Endothelial cell of umbilical vein (primary cell): ENCODE results near the gene FXYD7. TPM values are rescaled to one million over a fixed set of nuclear protein-coding genes. Genes with fewer than 3 reads are reported as not detected.

Experiments used
- BruUV-seq: library from RNA; stranded (reverse); fragments of 400-500 nt; replicated peaks from 2 replicates; lab custom pipeline; 2021; lab: Mats Ljungman, UMichigan
- CTCF ChIA-PET: fragments of 300-600, 350-600 bp; sonication (Branson Sonifier 250); formaldehyde crosslinking; loops from one replicate; lab custom pipeline; 2021; ENCODE audit warnings: antibody characterized with exemption, inconsistent platforms; lab: Charles Lee
- POLR2A ChIA-PET: fragments of 300-600, 350-600 bp; sonication (Branson Sonifier 250); formaldehyde crosslinking; loops from one replicate; lab custom pipeline; 2021; ENCODE audit warnings: antibody characterized with exemption, inconsistent platforms; lab: Charles Lee
- DNase-seq: peaks from one replicate; pipeline ENCODE4 v3.0.0-alpha.2; 2011; ENCODE audit warnings: low read depth, low spot score
- FAIRE-seq: peaks from 2 replicates; lab custom pipeline; 2011; peaks lifted over from hg19 to GRCh38; lab: Jason Lieb, UNC
- H2AFZ ChIP-seq: 2 replicates; pipeline ENCODE4 v1.6.0; 2012; ENCODE audit warnings: low read depth, low read length, control low read depth, inconsistent platforms
- H3K27ac ChIP-seq: 2 replicates; pipeline ENCODE4 v1.5.1; 2011; ENCODE audit warnings: low read depth, mild to moderate bottlenecking, control low read depth, low read length, moderate library complexity; ENCODE audit not compliant: insufficient read depth
- H3K27me3 ChIP-seq, 2 experiments: 2 replicates each; pipeline versions ENCODE4 v1.6.0 to v1.6.1; 2011; ENCODE audit warnings: low read length in 2 of 2, mixed read lengths in 1 of 2; ENCODE audit not compliant: control insufficient read depth in 2 of 2, insufficient read depth in 2 of 2
- H3K36me3 ChIP-seq, 2 experiments: 2 replicates in 1 of 2; 3 replicates in 1 of 2; pipeline ENCODE4 v1.5.1; 2011; ENCODE audit warnings: low read length in 2 of 2, mild to moderate bottlenecking in 1 of 2, moderate library complexity in 1 of 2; ENCODE audit not compliant: control insufficient read depth in 2 of 2, insufficient read depth in 2 of 2; ENCODE audit errors: extremely low read depth in 1 of 2
- H3K4me1 ChIP-seq: 3 replicates; pipeline ENCODE4 v1.5.1; 2011; ENCODE audit warnings: mild to moderate bottlenecking, low read length; ENCODE audit not compliant: control insufficient read depth, insufficient read depth; ENCODE audit errors: extremely low read depth
- H3K4me2 ChIP-seq: 2 replicates; pipeline ENCODE4 v1.6.1; 2011; ENCODE audit warnings: low read length, control low read depth, mixed read lengths; ENCODE audit not compliant: insufficient read depth
- H3K4me3 ChIP-seq, 3 experiments: fragments of 200-600 bp in 1 of 3; sonication (generic), shearing (Covaris generic) in 1 of 3; replicated peaks in 1 of 3; 2 replicates each; pipeline ENCODE4 v1.5.1; 2011 to 2016; ENCODE audit warnings: control low read depth in 3 of 3, low read length in 3 of 3, mild to moderate bottlenecking in 2 of 3, inconsistent platforms in 1 of 3, low read depth in 1 of 3, moderate library complexity in 1 of 3; ENCODE audit not compliant: insufficient read depth in 1 of 3
- H3K79me2 ChIP-seq: 2 replicates; pipeline ENCODE4 v1.6.0; 2012; ENCODE audit warnings: low read length, inconsistent platforms; ENCODE audit not compliant: control insufficient read depth, insufficient read depth
- H3K9ac ChIP-seq: replicated peaks from 2 replicates; pipeline ENCODE3; 2011; ENCODE audit warnings: low read length, control low read depth; ENCODE audit not compliant: insufficient read depth; ENCODE audit errors: extremely low read depth
- H3K9me1 ChIP-seq: replicated peaks from 3 replicates; pipeline ENCODE4 v1.6.0; 2011; ENCODE audit warnings: mild to moderate bottlenecking, low read length; ENCODE audit not compliant: control insufficient read depth, insufficient read depth; ENCODE audit errors: extremely low read depth
- H3K9me3 ChIP-seq: replicated peaks from 2 replicates; pipeline ENCODE4 v1.5.1; 2012; ENCODE audit warnings: low read length, inconsistent platforms; ENCODE audit not compliant: control insufficient read depth, insufficient read depth
- H4K20me1 ChIP-seq: replicated peaks from 2 replicates; pipeline ENCODE3; 2011; ENCODE audit warnings: mild to moderate bottlenecking, low read length; ENCODE audit not compliant: control insufficient read depth, insufficient read depth; ENCODE audit errors: extremely low read depth
- CTCF ChIP-seq, 2 donors: IDR thresholded peaks; 1 replicate in 1 of 2; 2 replicates in 1 of 2; pipeline ENCODE4 v1.5.1; 2011; ENCODE audit warnings: low read length in 2 of 2, mild to moderate bottlenecking in 2 of 2, moderate library complexity in 2 of 2, control low read depth in 1 of 2, inconsistent platforms in 1 of 2, low read depth in 1 of 2; ENCODE audit not compliant: insufficient read depth in 1 of 2; ENCODE audit errors: extremely low read depth in 1 of 2
- EZH2 ChIP-seq: IDR thresholded peaks from 2 replicates; pipeline ENCODE4 v1.6.1; 2012; ENCODE audit warnings: borderline replicate concordance, low read depth, mild to moderate bottlenecking, moderate library complexity, low read length, inconsistent platforms; ENCODE audit not compliant: severe bottlenecking
- FOS ChIP-seq: IDR thresholded peaks from 2 replicates; pipeline ENCODE4 v1.6.1; 2011; ENCODE audit warnings: mild to moderate bottlenecking, low read length, moderate library complexity, borderline replicate concordance; ENCODE audit not compliant: insufficient read depth
- GATA2 ChIP-seq: IDR thresholded peaks from 2 replicates; pipeline ENCODE4 v1.7.0; 2011; ENCODE audit warnings: low read depth, mild to moderate bottlenecking, moderate library complexity, mixed read lengths, low read length; ENCODE audit not compliant: insufficient read length, insufficient read depth
- JUN ChIP-seq: IDR thresholded peaks from 2 replicates; pipeline ENCODE4 v1.6.1; 2011; ENCODE audit warnings: borderline replicate concordance, low read depth; ENCODE audit not compliant: insufficient read length, insufficient read depth
- MYC ChIP-seq: IDR thresholded peaks from one replicate; pipeline ENCODE4 v1.6.1; 2011; ENCODE audit warnings: mild to moderate bottlenecking, low read depth, low read length
- POLR2A ChIP-seq: IDR thresholded peaks from 2 replicates; pipeline ENCODE4 v1.6.1; 2012; ENCODE audit warnings: low read depth, mild to moderate bottlenecking, control low read depth, low read length
- POLR2AphosphoS5 ChIP-seq: IDR thresholded peaks from 2 replicates; pipeline ENCODE4 v1.6.1; 2012; ENCODE audit warnings: low read depth, mild to moderate bottlenecking, control low read depth, low read length, moderate library complexity; ENCODE audit not compliant: insufficient read depth
- dilution Hi-C: fragments of 300-500 bp; cut with MboI; formaldehyde crosslinking; loops from one replicate; pipeline ENCODE4 v1.15.0; 2019; ENCODE audit warnings: low sequenced_read_pairs; ENCODE audit not compliant: extremely low pct_ligation_motif_present
- intact Hi-C: fragments of 100-400 bp; cut with micrococcal nuclease; formaldehyde crosslinking; loops from one replicate; pipeline ENCODE4 v1.10.0; 2022
- polyA plus RNA-seq, 4 experiments: library from polyadenylated mRNA; depleted of rRNA in 3 of 4; stranded (reverse) in 3 of 4; unstranded in 1 of 4; fragments of >200 nt; gene quantifications; 2 replicates each; pipeline versions ENCODE4 v1.2.1 to v1.2.3, GENCODE V29; 2011 to 2012; ENCODE audit warnings: missing spikeins in 1 of 4
- total RNA-seq: library from RNA; stranded (reverse); gene quantifications from 2 replicates; pipeline ENCODE4 v1.2.3, GENCODE V29; 2021
- TF ChIP-seq, protein P1 (sequence below): IDR thresholded peaks from 2 replicates; pipeline ENCODE4 v1.6.1; 2011; ENCODE audit not compliant: insufficient read depth, insufficient read length

The FXYD7 gene
- total and polyA plus RNA-seq, 2 donors (not counting 3 experiments of a cell fraction or from before 2014, with no cell fraction given), result not detected

DNA sequence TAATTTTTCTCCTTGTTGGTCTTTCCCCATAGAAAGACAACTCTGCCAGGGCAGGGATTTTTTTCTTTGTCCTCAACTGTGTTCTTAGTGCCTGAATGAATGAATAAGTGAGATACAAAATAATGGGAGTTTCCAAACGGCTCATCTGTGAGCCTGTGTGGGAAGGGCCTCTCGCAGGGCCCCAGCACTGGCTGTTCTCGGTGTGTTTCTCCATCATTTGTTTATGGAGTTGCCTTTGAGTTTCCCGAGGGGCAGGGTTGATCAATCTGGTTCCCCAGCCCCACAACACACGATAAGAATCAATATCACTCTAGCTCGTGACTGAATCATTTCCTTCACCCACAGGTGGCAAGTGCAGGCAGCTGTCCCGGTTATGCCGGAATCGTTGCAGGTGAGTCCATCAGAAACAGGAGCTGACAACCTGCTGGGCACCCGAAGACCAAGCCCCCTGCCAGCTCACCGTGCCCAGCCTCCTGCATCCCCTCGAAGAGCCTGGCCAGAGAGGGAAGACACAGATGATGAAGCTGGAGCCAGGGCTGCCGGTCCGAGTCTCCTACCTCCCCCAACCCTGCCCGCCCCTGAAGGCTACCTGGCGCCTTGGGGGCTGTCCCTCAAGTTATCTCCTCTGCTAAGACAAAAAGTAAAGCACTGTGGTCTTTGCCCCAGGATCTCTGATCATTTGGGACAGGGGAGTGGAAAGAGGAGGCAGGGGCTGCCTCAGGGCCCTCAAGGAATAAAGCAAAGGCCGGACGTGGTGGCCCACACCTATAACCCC, 26.4 kb downstream of the FXYD7 start:
- CTCF ChIA-PET, result interaction anchor here (1.0 to 2.1 kb wide), 3 partner anchors 11 to 28 kb away, joined by 3 to 7 read pairs (median 3); partner anchors contain the start of gene FXYD5
- BruUV-seq, result no TSS peak
- no peak for FAIRE-seq

More for the DNA sequence above, 26.4 kb downstream of the FXYD7 start:
- Histone ChIP-seq H3K9me1 (no peaks in the 10 kb centered on the region), H3K79me2 (no peaks in the 10 kb centered on the region), H2AFZ (no peak overlapping the region), H3K36me3 (peaks cover 10 to 19% of the 10 kb centered on the region in 2 experiments), H3K4me3 (no peak overlapping the region), H3K4me1 (no peaks in the 10 kb centered on the region), H3K9ac (no peak overlapping the region), H3K4me2 (no peak overlapping the region), H3K9me3 (no peaks in the 10 kb centered on the region), H4K20me1 (no peaks in the 10 kb centered on the region), H3K27ac (no peak overlapping the region), H3K27me3 (no peaks in the 10 kb centered on the region)
- DNase-seq, result no peak
- POLR2A ChIA-PET, result no interaction called here
- intact Hi-C loops (no loop called here), dilution Hi-C loops (no loop called here)
- TF ChIP-seq POLR2AphosphoS5 (no peak), CTCF (IDR thresholded peaks at IDR 0.05; ENCODE audit: extremely low read depth in 1 of 2, insufficient read depth in 1 of 2, low read depth in 1 of 2, low read length in 2 of 2) (no peak), POLR2A (no peak), GATA2 (no peak), FOS (no peak), MYC (no peak), JUN (no peak), EZH2 (no peak)
- TF ChIP-seq, protein P1, sequence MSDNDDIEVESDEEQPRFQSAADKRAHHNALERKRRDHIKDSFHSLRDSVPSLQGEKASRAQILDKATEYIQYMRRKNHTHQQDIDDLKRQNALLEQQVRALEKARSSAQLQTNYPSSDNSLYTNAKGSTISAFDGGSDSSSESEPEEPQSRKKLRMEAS, result no peak
